Karpas-422 (cell line): ENCODE results near the gene MGST3. TPM values are rescaled to one million over a fixed set of nuclear protein-coding genes. Genes with fewer than 3 reads are reported as not detected.
A peak's percentile ranks its signal among the peaks of the same experiment; 100 is the strongest.
"Not testable (repeated sequence)": the region's sequence is repeated elsewhere in the genome, so short reads cannot be mapped to it uniquely, and the experiment has no call there.

Experiments
- DNase-seq: peaks from one replicate; pipeline ENCODE4 v3.0.0-alpha.2; 2015
- H2AFZ ChIP-seq: fragments of 200-600 bp; sonication (generic); 2 replicates; pipeline ENCODE4 v1.6.1; 2014; ENCODE audit warnings: antibody characterized with exemption, low read length, mixed read lengths
- H3K27ac ChIP-seq: fragments of 200-600 bp; sonication (generic); 2 replicates; pipeline ENCODE4 v1.5.1; 2014; ENCODE audit warnings: mild to moderate bottlenecking, low read length, moderate library complexity
- H3K27me3 ChIP-seq: fragments of 200-600 bp; sonication (generic); 2 replicates; pipeline ENCODE4 v1.6.1; 2014; ENCODE audit warnings: low read length, mixed read lengths
- H3K36me3 ChIP-seq: fragments of 200-600 bp; sonication (generic); 2 replicates; pipeline ENCODE4 v1.6.1; 2014; ENCODE audit warnings: low read length, mixed read lengths; ENCODE audit not compliant: insufficient read depth
- H3K4me1 ChIP-seq: fragments of 200-600 bp; sonication (generic); 2 replicates; pipeline ENCODE4 v1.6.1; 2014; ENCODE audit warnings: mild to moderate bottlenecking, low read length, mixed read lengths
- H3K4me2 ChIP-seq: fragments of 200-600 bp; sonication (generic); 2 replicates; pipeline ENCODE4 v1.6.1; 2014; ENCODE audit warnings: low read length, low read depth, mild to moderate bottlenecking; ENCODE audit not compliant: poor library complexity, severe bottlenecking
- H3K4me3 ChIP-seq: fragments of 200-600 bp; sonication (generic); 2 replicates; pipeline ENCODE4 v1.5.1; 2014; ENCODE audit warnings: mild to moderate bottlenecking, antibody characterized with exemption, low read length, mixed read lengths
- H3K79me2 ChIP-seq: fragments of 200-600 bp; sonication (generic); 2 replicates; pipeline ENCODE4 v1.6.1; 2014; ENCODE audit warnings: mild to moderate bottlenecking, low read length, mixed read lengths
- H3K9ac ChIP-seq: fragments of 200-600 bp; sonication (generic); 2 replicates; pipeline ENCODE4 v1.6.0; 2014; ENCODE audit warnings: low read length
- H3K9me2 ChIP-seq: fragments of 200-600 bp; sonication (generic), shearing (Covaris generic); replicated peaks from 2 replicates; pipeline ENCODE4 v1.6.0; 2014; ENCODE audit warnings: mild to moderate bottlenecking, low read length, moderate library complexity; ENCODE audit not compliant: insufficient read depth
- H3K9me3 ChIP-seq: fragments of 300-700, 200-600 bp; sonication (generic); 2 replicates; pipeline ENCODE4 v1.6.1; 2014; ENCODE audit warnings: low read length, mixed read lengths
- H4K20me1 ChIP-seq: fragments of 200-600 bp; sonication (generic); 2 replicates; pipeline ENCODE4 v1.6.1; 2014; ENCODE audit warnings: mild to moderate bottlenecking, antibody characterized with exemption, low read length, low read depth; ENCODE audit not compliant: insufficient read depth
- total RNA-seq: library from RNA; depleted of rRNA; stranded (reverse); fragments of >200 nt; shearing (Covaris generic); gene quantifications from 2 replicates; pipeline ENCODE4 v1.2.3, GENCODE V29; 2014; ENCODE audit warnings: low replicate concordance; rRNA removed

Gene MGST3
- total RNA-seq, 1 experiment from 2014 or later, result 40.7 TPM

DNA sequence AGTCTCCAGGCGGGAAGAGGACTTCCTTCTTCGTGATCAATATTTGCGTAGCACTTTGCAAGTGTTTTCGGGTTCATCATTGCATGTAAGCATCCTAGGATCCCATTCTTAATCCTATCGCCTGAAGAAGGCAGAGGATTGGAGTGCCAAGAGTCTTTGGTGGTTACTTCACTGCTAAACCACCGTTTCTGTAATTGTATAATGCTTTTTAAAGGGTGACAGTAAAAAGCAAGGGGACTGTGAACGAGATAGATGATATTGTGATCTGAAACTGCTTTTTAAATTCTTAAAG is 67.7 kb downstream of the MGST3 start:
- Histone ChIP-seq H2AFZ (peak overlapping the region; percentile 100), H3K9ac (peak overlapping the region; percentile 89), H3K36me3 (peaks cover 10% of the 10 kb centered on the region), H3K27ac (no peak overlapping the region; the same call in 1 of the 2 replicates), H3K9me2 (no peaks in the 10 kb centered on the region), H3K9me3 (no peaks in the 10 kb centered on the region), H3K4me1 (peaks cover 16% of the 10 kb centered on the region), H3K4me3 (peak overlapping the region; percentile 92), H4K20me1 (no peaks in the 10 kb centered on the region), H3K27me3 (no peaks in the 10 kb centered on the region), H3K79me2 (peaks cover 42% of the 10 kb centered on the region), H3K4me2 (peak overlapping the region; percentile 100)
- no peak for DNase-seq

DNA sequence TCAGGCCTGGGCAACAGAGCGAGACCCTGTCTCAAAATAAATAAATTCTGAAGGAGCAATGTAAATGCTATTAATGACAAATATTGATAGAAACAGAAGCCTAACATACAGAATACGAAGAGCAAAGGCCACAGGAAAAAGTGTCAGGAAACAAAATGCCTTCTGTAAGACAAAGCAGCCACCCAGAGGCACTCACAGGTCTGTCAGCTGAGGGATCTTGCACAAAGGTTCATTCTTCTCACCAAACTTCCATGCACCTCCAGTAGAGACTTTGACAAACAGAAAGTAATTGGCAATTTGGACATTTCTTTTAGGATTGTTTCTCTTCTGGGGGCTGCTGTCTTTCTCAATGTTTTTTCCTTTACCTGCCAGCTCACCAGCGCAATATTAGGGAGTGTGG is 68.5 kb downstream of the MGST3 start:
- no peak overlapping the region for H3K4me3 ChIP-seq
- H3K27ac ChIP-seq, result no peak overlapping the region
- H3K4me1 ChIP-seq, result peaks cover 16% of the 10 kb centered on the region
- H3K4me2 ChIP-seq, result no peak overlapping the region
- no peaks in the 10 kb centered on the region for H4K20me1 ChIP-seq
- H2AFZ ChIP-seq, result no peak overlapping the region
- H3K9me3 ChIP-seq, result no peaks in the 10 kb centered on the region
- H3K79me2 ChIP-seq, result peaks cover 36% of the 10 kb centered on the region
- no peak for DNase-seq
- peaks cover 4% of the 10 kb centered on the region for H3K36me3 ChIP-seq
- H3K9ac ChIP-seq, result no peak overlapping the region
- no peaks in the 10 kb centered on the region for H3K27me3 ChIP-seq
- no peaks in the 10 kb centered on the region for H3K9me2 ChIP-seq

DNA sequence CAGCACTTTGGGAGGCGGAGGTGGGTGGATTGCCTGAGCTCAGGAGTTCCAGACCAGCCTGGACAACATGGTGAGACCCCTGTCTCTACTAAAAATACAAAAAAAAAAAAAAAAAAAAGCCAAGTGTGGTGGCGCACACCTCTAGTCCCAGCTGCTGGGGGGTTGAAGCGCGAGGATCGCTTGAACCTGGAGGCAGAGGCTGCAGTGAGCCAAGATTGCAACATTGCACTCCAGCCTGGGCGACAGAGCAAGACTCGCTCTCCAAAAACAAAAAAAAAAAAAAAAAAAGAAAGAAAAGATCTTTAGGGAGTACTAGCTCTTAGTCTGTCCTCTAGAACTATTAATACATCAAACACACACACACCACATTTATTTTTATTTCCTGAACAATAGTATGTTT is 70.9 kb downstream of the MGST3 start:
- H3K27me3 ChIP-seq, H4K20me1 ChIP-seq, DNase-seq, H3K4me2 ChIP-seq, H3K27ac ChIP-seq, H2AFZ ChIP-seq, H3K9ac ChIP-seq, H3K9me3 ChIP-seq, H3K9me2 ChIP-seq, H3K36me3 ChIP-seq, H3K4me3 ChIP-seq, H3K4me1 ChIP-seq: not testable (repeated sequence)
- peaks cover 14% of the 10 kb centered on the region for H3K79me2 ChIP-seq

DNA sequence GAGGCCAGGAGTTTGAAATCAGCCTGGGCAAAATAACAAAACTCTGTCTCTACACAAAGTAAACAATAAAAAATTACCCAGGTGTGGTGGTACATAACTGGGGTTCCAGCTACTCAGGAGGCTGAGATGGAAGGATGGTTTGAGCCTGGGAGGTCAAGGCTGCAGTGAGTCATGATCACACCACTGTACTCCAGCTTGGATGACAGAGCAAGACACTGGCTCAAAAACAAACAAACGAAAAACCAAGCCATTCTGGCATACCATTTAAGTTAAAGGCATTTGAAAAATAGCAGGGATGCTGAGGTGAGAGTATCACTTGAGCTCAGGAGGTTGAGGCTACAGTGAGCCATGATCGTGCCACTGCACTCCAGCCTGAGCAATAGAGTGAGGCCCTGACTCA is 72.6 kb downstream of the MGST3 start:
- no peak overlapping the region for H3K9ac ChIP-seq
- H3K79me2 ChIP-seq, result no peaks in the 10 kb centered on the region
- peaks cover 2% of the 10 kb centered on the region for H3K4me1 ChIP-seq
- no peaks in the 10 kb centered on the region for H4K20me1 ChIP-seq
- no peak overlapping the region for H3K4me3 ChIP-seq
- no peak overlapping the region for H3K4me2 ChIP-seq
- H3K9me2 ChIP-seq, result no peaks in the 10 kb centered on the region
- no peak for DNase-seq
- no peak overlapping the region for H2AFZ ChIP-seq
- H3K9me3 ChIP-seq, result no peaks in the 10 kb centered on the region
- no peaks in the 10 kb centered on the region for H3K27me3 ChIP-seq
- no peaks in the 10 kb centered on the region for H3K36me3 ChIP-seq
- H3K27ac ChIP-seq, result no peak overlapping the region

Other genes with a start within 250 kb of the MGST3 start
- gene RXRG, start 186.1 kb upstream of the MGST3 start, total RNA-seq, result not detected in 2 replicates
- not detected in 2 replicates for gene LRRC52, start 87.2 kb upstream of the MGST3 start, total RNA-seq
- gene ALDH9A1, start 67.3 kb downstream of the MGST3 start, total RNA-seq, result 45.1 and 51.7 TPM in 2 replicates
- gene TMCO1, start 137.6 kb downstream of the MGST3 start, total RNA-seq, result 40.2 and 103 TPM in 2 replicates
- gene UCK2, start 196.4 kb downstream of the MGST3 start, total RNA-seq, result 67.9 and 109 TPM in 2 replicates